HCT116 (cell line): ENCODE measurements around the gene VDAC1.

Source experiments
- CEBPB ChIP-seq: IDR thresholded peaks from 2 replicates; pipeline ENCODE4 v1.6.1; 2012; ENCODE audit warnings: low read depth
- CTCF ChIP-seq, 3 experiments: fragments of 200-600 bp in 1 of 3; sonication (generic) in 1 of 3; IDR thresholded peaks in 2 of 3; conservative IDR thresholded peaks in 1 of 3; 2 replicates each; pipeline ENCODE4 v1.5.1; 2012 to 2017; ENCODE audit warnings: low read depth in 2 of 3, low read length in 2 of 3, antibody characterized with exemption in 1 of 3, borderline replicate concordance in 1 of 3, control low read depth in 1 of 3, mild to moderate bottlenecking in 1 of 3, mixed read lengths in 1 of 3, mixed run types in 1 of 3, moderate library complexity in 1 of 3; ENCODE audit not compliant: insufficient read depth in 1 of 3
- ELF1 ChIP-seq: IDR thresholded peaks from 2 replicates; pipeline ENCODE4 v1.6.1; 2012; ENCODE audit warnings: low read depth, borderline replicate concordance

GRCh38 chr5:134028496-134028895 lies 23.7 kb upstream of the VDAC1 start:
- TF ChIP-seq CTCF (IDR thresholded peaks at IDR 0.05 in 2 of 3, conservative IDR thresholded peaks at IDR 0.05 in 1 of 3; ENCODE audit: borderline replicate concordance in 1 of 3, insufficient read depth in 1 of 3, low read depth in 2 of 3, low read length in 2 of 3) (no peak), CEBPB (no peak), ELF1 (no peak)
